Neuronal stem cell (in vitro differentiated cells): Measurements from ENCODE around the gene FAM193A.

Source experiments
- DNase-seq: peaks from one replicate; pipeline ENCODE4 v3.0.0-alpha.2; 2013; ENCODE audit warnings: low spot score
- H2AFZ ChIP-seq: one replicate; pipeline ENCODE4 v1.6.1; 2013; ENCODE audit warnings: mild to moderate bottlenecking, low read length, inconsistent platforms
- H2AK5ac ChIP-seq: 2 replicates; pipeline ENCODE4 v1.6.1; 2013; ENCODE audit warnings: low read depth, mild to moderate bottlenecking, inconsistent platforms, low read length, moderate library complexity, mixed read lengths
- H2BK120ac ChIP-seq: 2 replicates; pipeline ENCODE4 v1.6.1; 2013; ENCODE audit warnings: low read depth, mild to moderate bottlenecking, inconsistent platforms, low read length, moderate library complexity, mixed read lengths
- H2BK12ac ChIP-seq: one replicate; pipeline ENCODE4 v1.6.1; 2013; ENCODE audit warnings: low read length, inconsistent platforms
- H2BK15ac ChIP-seq: 2 replicates; pipeline ENCODE4 v1.6.1; 2013; ENCODE audit warnings: mild to moderate bottlenecking, low read length, inconsistent platforms, mixed read lengths
- H2BK5ac ChIP-seq: one replicate; pipeline ENCODE4 v1.6.1; 2013; ENCODE audit warnings: inconsistent platforms, mild to moderate bottlenecking, low read length, moderate library complexity
- H3K14ac ChIP-seq: one replicate; pipeline ENCODE4 v1.6.1; 2013; ENCODE audit warnings: low read length, inconsistent platforms
- H3K18ac ChIP-seq: 2 replicates; pipeline ENCODE4 v1.6.1; 2013; ENCODE audit warnings: low read length, inconsistent platforms
- H3K23ac ChIP-seq: 2 replicates; pipeline ENCODE4 v1.6.1; 2013; ENCODE audit warnings: low read depth, mild to moderate bottlenecking, mixed read lengths, low read length, inconsistent platforms; ENCODE audit not compliant: poor library complexity
- H3K27ac ChIP-seq: replicated peaks from 3 replicates; pipeline ENCODE4 v1.5.1; 2013; ENCODE audit warnings: low read length, inconsistent platforms
- H3K27me3 ChIP-seq, 3 experiments: 2 replicates each; pipeline ENCODE4 v1.6.1; 2013; ENCODE audit warnings: low read length in 3 of 3, mild to moderate bottlenecking in 2 of 3, inconsistent platforms in 1 of 3, low read depth in 1 of 3, mixed read lengths in 1 of 3, moderate library complexity in 1 of 3; ENCODE audit not compliant: control insufficient read depth in 3 of 3, insufficient read depth in 3 of 3
- H3K36me3 ChIP-seq, 2 donors: replicated peaks in 1 of 2; 2 replicates each; pipeline ENCODE4 v1.6.1; 2013; ENCODE audit warnings: low read length in 2 of 2; ENCODE audit not compliant: control insufficient read depth in 2 of 2, insufficient read depth in 2 of 2
- H3K4ac ChIP-seq: 2 replicates; pipeline ENCODE4 v1.6.1; 2013; ENCODE audit warnings: inconsistent platforms, mild to moderate bottlenecking, low read length, moderate library complexity
- H3K4me1 ChIP-seq, 2 donors: 1 replicate in 1 of 2; 2 replicates in 1 of 2; pipeline ENCODE4 v1.6.1; 2013; ENCODE audit warnings: low read length in 2 of 2, low read depth in 1 of 2; ENCODE audit not compliant: control insufficient read depth in 2 of 2, insufficient read depth in 1 of 2
- H3K4me2 ChIP-seq: one replicate; pipeline ENCODE4 v1.6.1; 2013; ENCODE audit warnings: mild to moderate bottlenecking, low read length, inconsistent platforms; ENCODE audit not compliant: insufficient read depth, poor library complexity, severe bottlenecking
- H3K4me3 ChIP-seq, 2 donors: 2 replicates each; pipeline ENCODE4 v1.5.1; 2013; ENCODE audit warnings: low read length in 2 of 2, mild to moderate bottlenecking in 2 of 2, inconsistent platforms in 1 of 2, moderate library complexity in 1 of 2
- H3K79me1 ChIP-seq: one replicate; pipeline ENCODE4 v1.6.1; 2013; ENCODE audit warnings: low read depth, mild to moderate bottlenecking, inconsistent platforms, low read length, moderate library complexity
- H3K9ac ChIP-seq: one replicate; pipeline ENCODE4 v1.6.1; 2013; ENCODE audit warnings: mild to moderate bottlenecking, low read depth, low read length, inconsistent platforms; ENCODE audit not compliant: poor library complexity
- H3K9me3 ChIP-seq, 2 donors: replicated peaks in 1 of 2; 2 replicates each; pipeline versions ENCODE3 to v1.6.1; 2013; ENCODE audit warnings: low read length in 2 of 2, mild to moderate bottlenecking in 2 of 2, inconsistent platforms in 1 of 2, low read depth in 1 of 2, mixed read lengths in 1 of 2, moderate library complexity in 1 of 2; ENCODE audit not compliant: control insufficient read depth in 2 of 2, insufficient read depth in 1 of 2
- H4K8ac ChIP-seq: one replicate; pipeline ENCODE4 v1.6.1; 2013; ENCODE audit warnings: low read depth, mild to moderate bottlenecking, inconsistent platforms, low read length, moderate library complexity
- H4K91ac ChIP-seq: one replicate; pipeline ENCODE4 v1.6.1; 2013; ENCODE audit warnings: low read length, low read depth, mild to moderate bottlenecking, inconsistent platforms; ENCODE audit not compliant: poor library complexity
- WGBS, 2 donors: extraction: QIAGEN DNeasy Blood & Tissue Kit; methylation state at CpG; one replicate each; pipeline ENCODE4 v1.1.7; 2013; ENCODE audit warnings: missing lambda C conversion rate in 2 of 2, mixed read lengths in 1 of 2; ENCODE audit not compliant: insufficient read length in 2 of 2, insufficient replicate concordance in 1 of 2; ENCODE audit errors: extremely low coverage in 2 of 2; 5-methylcytosine and 5-hydroxymethylcytosine counted together

FAM193A gene

DNA sequence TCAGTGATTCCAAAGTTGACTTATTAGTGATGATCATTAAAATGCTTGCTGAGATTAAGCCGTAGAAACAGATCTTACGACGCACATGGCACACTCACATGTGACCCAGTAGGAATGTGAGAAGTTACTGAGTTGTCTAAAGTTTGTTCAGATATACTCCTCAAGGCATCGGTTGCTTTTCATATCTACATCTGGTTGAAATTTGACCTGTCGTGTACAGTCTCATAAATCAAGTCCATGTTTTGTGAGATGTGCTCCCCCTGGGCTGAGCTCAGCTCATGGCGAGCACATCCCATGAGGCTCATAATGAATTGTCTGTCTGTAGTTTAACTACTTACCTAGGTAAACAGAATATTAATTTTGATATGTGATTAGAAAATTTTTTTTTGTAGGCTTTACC, 152.7 kb downstream of the FAM193A start:
- DNase-seq, result no peak
- H2BK5ac ChIP-seq, result no peak overlapping the region
- H3K79me1 ChIP-seq, result peaks cover 7% of the 10 kb centered on the region
- no peak overlapping the region for H4K8ac ChIP-seq
- peaks cover 43 to 100% of the 10 kb centered on the region in 2 donors for H3K36me3 ChIP-seq
- H2BK15ac ChIP-seq, result no peak overlapping the region
- no peak overlapping the region for H3K23ac ChIP-seq
- no peak overlapping the region for H3K4ac ChIP-seq
- WGBS, 2 donors, result no CpG with 5 or more reads among the region's 6 CpGs
- H2AK5ac ChIP-seq, result no peak overlapping the region
- no peak overlapping the region for H3K18ac ChIP-seq
- no peak overlapping the region for H3K4me2 ChIP-seq
- no peaks in the 10 kb centered on the region for H3K9me3 ChIP-seq
- H2BK12ac ChIP-seq, result no peak overlapping the region
- H3K14ac ChIP-seq, result no peak overlapping the region
- no peak overlapping the region for H2BK120ac ChIP-seq
- no peak overlapping the region for H2AFZ ChIP-seq
- no peak overlapping the region for H3K27ac ChIP-seq
- H3K4me1 ChIP-seq, result no peaks in the 10 kb centered on the region
- no peak overlapping the region for H3K4me3 ChIP-seq
- H3K27me3 ChIP-seq, result no peaks in the 10 kb centered on the region
- no peak overlapping the region for H4K91ac ChIP-seq
- no peak overlapping the region for H3K9ac ChIP-seq

DNA sequence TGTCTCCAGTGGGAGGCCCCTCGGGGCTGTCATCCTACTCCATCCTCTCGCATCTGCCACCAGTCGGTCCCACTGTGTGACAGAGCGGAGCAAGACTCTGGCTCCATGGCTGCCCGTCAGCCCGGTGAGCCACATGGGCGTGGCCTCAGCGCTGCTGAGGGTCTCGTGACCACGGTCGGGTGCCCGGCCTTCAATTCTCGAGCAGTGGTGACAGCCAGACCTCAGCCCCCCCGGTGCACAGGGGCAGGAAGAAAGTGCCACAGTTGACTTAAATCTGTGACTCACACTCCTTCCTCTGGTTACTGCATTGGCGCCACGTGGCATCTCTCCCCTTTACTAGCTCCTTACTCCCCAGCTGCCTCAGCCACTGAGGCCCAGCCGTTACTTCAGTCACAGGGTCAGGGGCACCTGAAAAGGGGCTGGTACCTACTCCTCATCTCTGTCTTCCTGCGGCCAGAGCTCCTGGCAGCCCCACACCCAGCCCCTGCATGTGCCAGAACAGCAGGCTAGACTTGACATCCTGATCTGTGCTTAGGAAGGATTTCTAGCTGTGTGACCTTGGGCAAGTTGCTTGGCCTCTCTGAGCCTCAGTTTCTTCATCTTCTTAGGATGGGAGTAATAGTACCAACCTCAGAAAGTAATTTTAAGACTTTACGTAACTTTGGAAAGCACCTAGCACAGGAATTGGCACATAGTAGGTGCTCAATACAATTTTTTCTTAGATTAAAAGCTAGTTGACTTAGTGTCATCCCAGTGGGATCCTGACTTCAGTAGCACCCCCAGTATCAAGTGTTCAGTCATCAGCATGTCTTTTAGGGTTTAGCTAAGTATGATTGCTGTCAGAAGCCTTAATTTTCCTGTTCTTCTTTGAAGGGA, 153.6 kb downstream of the FAM193A start:
- Histone ChIP-seq H3K18ac (no peak overlapping the region), H3K9ac (peak overlapping the region; percentile 36), H3K79me1 (peaks cover 7% of the 10 kb centered on the region), H3K27me3 (no peaks in the 10 kb centered on the region), H3K4ac (no peak overlapping the region), H4K91ac (no peak overlapping the region), H2BK5ac (no peak overlapping the region), H2BK120ac (no peak overlapping the region), H3K27ac (no peak overlapping the region), H3K4me3 (no peak overlapping the region), H3K36me3 (peaks cover 42 to 100% of the 10 kb centered on the region in 2 donors), H2AK5ac (no peak overlapping the region), H2AFZ (no peak overlapping the region), H3K14ac (no peak overlapping the region), H2BK15ac (no peak overlapping the region), H3K9me3 (peaks cover 0 to 2% of the 10 kb centered on the region in 2 donors), H3K23ac (peak overlapping the region; percentile 9), H4K8ac (no peak overlapping the region), H2BK12ac (no peak overlapping the region), H3K4me1 (no peaks in the 10 kb centered on the region), H3K4me2 (no peak overlapping the region)
- no CpG with 5 or more reads among the region's 19 CpGs for WGBS, 2 donors
- DNase-seq, result no peak

DNA sequence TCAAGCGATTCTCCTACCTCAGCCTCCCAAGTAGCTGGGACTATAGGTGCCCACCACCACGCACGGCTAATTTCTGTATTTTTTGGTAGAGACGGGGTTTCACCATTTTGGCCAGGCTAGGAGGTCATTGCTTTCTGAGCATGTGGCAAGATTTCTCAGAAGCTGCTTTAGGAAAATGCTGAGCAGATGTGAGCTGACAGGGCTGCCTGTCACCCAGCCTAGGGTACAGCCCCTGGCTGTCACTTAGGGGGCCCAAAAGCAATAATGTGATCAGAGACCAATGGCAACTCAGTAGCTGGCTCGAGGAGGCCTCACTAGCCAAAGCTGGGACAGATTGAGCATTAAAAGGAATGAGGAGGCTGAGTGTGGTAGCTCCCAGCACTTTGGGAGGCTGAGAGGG, 154.9 kb downstream of the FAM193A start:
- no peaks in the 10 kb centered on the region for H3K4me1 ChIP-seq
- H3K9me3 ChIP-seq, result peaks cover 0 to 2% of the 10 kb centered on the region in 2 donors
- H3K27ac ChIP-seq, result no peak overlapping the region
- no peak overlapping the region for H3K4ac ChIP-seq
- DNase-seq, result no peak
- H3K4me2 ChIP-seq, result no peak overlapping the region
- H3K36me3 ChIP-seq, result peaks cover 46 to 100% of the 10 kb centered on the region in 2 donors
- no peak overlapping the region for H2BK5ac ChIP-seq
- peaks cover 7% of the 10 kb centered on the region for H3K79me1 ChIP-seq
- H3K23ac ChIP-seq, result no peak overlapping the region
- no peak overlapping the region for H3K4me3 ChIP-seq
- H4K91ac ChIP-seq, result no peak overlapping the region
- no peak overlapping the region for H3K14ac ChIP-seq
- no peak overlapping the region for H2BK12ac ChIP-seq
- H3K9ac ChIP-seq, result no peak overlapping the region
- H3K27me3 ChIP-seq, result no peaks in the 10 kb centered on the region
- no peak overlapping the region for H2AK5ac ChIP-seq
- no peak overlapping the region for H3K18ac ChIP-seq
- no peak overlapping the region for H2BK15ac ChIP-seq
- no peak overlapping the region for H4K8ac ChIP-seq
- H2BK120ac ChIP-seq, result no peak overlapping the region
- H2AFZ ChIP-seq, result no peak overlapping the region
- WGBS, 2 donors, result no CpG with 5 or more reads among the region's 5 CpGs

DNA sequence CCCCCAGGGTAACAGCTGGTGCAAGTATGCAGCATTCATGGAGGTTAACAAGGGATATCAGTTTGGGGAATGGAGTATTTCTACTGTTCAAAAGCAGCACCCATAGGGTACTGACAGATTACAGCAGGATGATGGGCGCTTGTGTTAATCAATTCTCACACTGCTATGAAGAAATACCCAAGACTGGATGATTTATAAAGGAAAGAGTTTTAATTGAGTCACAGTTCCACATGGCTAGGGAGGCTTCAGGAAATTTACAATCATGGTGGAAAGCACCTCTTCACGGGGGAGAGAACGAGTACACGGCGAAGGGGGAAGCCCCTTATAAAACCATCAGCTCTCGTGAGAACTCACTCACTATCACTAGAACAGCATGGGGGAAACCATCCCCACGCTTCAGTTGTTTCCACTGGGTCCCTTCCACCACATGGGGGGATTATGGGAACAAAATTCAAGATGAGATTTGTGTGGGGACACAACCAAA, 155.5 kb downstream of the FAM193A start:
- Histone ChIP-seq H3K23ac (no peak overlapping the region), H3K36me3 (peaks cover 53 to 100% of the 10 kb centered on the region in 2 donors), H3K18ac (no peak overlapping the region), H4K8ac (no peak overlapping the region), H3K9ac (no peak overlapping the region), H3K14ac (no peak overlapping the region), H2AK5ac (no peak overlapping the region), H4K91ac (no peak overlapping the region), H3K79me1 (peaks cover 7% of the 10 kb centered on the region), H3K4ac (no peak overlapping the region), H3K4me1 (no peaks in the 10 kb centered on the region), H2BK15ac (no peak overlapping the region), H3K4me2 (no peak overlapping the region), H3K27ac (no peak overlapping the region), H2AFZ (no peak overlapping the region), H3K9me3 (peaks cover 0 to 2% of the 10 kb centered on the region in 2 donors), H3K4me3 (no peak overlapping the region), H2BK120ac (no peak overlapping the region), H2BK5ac (no peak overlapping the region), H3K27me3 (no peaks in the 10 kb centered on the region), H2BK12ac (no peak overlapping the region)
- WGBS, 2 donors, result no CpG with 5 or more reads among the region's 7 CpGs
- DNase-seq, result no peak
